ENCODE results near the gene ZNF432.
"Not testable (repeated sequence)": the region's sequence is repeated elsewhere in the genome, so short reads cannot be mapped to it uniquely, and the experiment has no call there.

Gene ZNF432

DNA sequence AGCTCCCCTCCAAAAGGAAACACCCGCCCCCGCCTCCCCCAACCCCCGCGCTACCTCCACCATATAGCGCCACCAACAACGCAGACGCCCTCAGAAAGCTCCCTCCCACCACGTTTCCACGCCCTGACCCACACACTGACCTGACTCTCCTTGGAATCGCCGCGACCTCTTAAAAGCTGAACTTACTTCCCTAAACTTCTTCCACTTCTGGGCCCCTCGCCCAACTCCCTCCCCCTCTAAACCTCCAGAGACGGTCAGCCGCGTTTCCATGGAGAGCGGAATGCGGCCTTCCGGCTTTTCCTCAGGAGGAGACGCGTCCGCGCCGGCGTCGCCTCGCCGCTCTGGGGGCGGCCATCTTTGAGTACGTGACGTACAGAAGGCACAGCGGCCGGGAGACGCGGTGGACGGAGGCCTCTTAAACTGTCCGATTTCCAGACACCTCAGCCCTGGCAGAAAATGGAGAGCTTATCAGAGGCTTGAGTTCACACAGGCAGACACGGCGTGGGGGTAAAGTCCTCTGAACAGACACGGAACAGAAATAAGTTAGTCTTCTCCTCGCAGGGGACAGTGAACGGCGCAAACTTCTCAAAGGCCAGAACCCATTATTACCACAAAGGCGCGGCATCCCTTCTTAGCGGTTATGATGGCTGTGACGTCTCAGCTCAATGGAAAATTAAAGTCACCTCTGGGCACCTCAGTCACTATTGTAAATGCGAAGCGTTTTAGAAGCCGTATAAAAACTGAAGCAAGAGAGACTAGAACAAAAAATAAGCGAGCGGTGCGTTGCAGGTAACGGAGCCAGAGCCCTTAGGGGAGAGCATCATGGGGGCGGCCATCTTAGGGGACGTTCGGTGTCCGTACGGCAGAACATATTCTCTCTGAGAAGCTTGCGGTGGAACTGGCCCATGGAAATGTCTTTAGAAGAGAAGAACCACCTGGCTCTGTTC is at the start of gene ZNF432:
Gene ZNF432, minus strand, starts transcription at position 284 of the 947 bp plus-strand sequence. CDS start 1,970 bp downstream, outside the sequence.
- DNase-seq: peak; percentile 86

DNA sequence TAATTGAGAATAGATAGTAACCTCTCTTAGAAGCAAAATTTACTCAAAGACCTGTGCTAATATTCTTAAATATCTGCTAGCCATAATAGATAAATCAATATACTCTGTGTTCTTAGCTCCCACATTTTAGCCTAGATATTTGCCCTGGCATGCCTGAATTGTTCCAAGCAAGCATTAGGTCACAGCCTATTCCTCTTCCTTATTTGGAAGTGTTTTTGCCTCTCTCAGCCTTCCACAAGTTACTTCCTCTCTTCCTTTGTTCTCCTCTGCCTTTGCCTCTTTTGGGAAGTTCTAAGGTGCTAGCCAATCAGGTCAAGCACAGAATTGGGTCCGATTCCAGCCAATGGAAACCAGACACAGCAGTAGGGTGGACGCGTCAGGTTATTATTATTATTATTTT is 47.8 kb upstream of the ZNF432 start:
- not testable (repeated sequence) for DNase-seq

DNA sequence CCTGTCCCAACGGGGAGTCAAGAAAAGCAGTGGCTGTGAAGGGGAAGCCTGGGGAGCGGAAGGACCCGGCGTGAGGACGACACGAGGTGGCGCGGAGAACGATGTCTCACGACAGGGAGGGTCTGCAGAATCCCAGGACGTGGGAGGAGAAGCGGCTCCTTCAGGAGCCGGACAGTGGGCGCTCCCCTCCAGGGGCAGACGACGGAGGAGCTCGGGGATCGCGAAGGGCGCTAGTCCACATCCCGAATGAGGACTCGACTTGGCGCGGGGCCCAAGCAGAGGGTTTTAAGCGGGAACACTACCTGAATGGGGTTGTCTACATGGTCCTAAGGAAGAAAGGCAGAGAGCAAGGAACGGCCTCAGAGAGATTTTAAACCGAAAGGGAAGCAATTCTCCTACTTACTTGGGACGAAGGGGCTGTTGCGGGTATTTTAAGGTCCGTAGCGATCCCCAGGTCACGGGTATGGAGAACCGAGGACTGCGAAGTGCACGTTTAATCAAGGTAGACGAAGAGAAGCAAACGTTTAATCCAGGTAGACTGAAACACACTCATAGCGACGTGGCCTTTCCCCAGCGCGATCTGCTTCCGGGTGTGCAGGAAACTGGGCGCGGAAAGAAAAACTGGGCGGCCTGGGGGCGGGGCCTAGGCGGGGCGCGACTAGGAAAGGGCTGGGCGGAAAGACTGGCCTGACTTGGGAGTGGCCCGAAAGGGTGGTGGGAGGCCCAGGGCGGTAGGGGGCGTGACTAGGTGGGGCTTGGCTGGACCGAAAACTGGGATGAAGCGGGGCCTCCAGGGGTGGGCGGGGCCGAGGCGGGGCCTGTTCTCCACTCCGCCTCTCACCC is 46.8 kb upstream of the ZNF432 start, which contains the start of gene ZNF841:
Gene ZNF841, minus strand, starts transcription at position 594 of the 843 bp plus-strand sequence. CDS start 10,964 bp downstream, outside the sequence.
- DNase-seq: peak; percentile 82

DNA sequence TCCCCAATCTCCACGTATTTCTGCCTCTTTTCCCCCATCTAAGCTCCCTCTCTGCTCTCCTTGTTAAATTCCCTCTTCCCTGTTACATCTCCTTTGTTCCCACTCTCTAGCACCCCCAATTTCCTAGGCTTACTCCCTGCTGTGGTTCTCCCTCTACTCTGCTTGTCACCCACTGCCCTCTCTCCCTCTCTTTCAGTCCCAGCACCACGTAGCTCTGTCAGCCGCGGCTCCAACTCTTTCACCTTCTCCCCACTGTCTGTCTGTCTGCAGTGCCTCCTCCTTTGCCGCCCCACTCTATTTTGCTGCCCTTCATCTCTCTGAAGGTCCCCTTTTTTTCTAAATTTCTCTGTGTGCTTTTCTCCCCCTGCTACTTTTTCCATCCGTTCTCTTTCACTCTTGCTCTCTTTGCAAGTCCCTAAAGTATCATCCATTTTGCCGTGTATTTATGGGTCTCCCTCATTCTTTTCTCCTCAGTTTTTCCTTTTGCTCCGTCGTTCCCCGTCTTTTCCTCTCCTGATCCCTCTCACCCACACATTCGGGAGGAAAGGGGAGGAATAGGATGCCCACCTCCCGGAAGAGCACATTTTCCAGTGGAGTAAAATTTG is 46.0 kb upstream of the ZNF432 start:
- DNase-seq: no peak

DNA sequence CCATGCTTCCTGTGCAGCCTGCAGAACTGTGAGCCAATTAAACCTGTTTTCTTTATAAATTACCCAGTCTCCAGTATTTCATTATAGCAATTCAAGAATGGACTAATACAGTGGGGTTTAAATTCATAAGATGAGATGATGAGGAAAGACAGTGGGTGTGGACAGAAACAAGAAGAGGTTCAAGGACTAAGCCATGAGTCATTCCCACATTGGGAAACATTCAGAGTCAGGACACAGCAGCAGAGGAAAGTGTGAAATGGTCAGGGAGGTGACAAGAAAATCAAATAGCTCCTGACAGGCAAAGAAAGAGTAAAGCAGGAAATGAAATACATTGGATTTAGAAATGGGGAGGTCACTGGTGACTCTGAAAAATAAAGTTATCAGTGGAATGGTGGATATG is 37.8 kb upstream of the ZNF432 start:
- DNase-seq: no peak

DNA sequence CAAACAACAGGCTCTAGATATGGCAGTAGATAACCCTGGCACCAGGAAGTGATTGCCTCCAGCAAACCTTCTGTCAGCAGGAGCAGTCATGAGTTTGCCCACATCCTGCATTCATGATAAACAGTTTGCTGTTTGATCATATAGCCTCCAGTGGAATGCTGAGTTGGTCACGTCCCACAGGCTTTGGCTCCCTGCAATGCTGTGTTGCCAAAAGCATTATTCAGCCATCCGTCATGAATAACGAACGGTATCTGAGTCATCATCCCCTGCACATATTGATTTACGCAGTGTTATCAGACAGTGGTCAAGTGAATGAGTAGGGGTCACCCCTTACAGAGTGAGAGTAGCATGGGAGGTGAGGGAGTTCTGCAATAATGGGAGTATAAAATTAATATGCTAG is 21.9 kb upstream of the ZNF432 start:
- DNase-seq: no peak

DNA sequence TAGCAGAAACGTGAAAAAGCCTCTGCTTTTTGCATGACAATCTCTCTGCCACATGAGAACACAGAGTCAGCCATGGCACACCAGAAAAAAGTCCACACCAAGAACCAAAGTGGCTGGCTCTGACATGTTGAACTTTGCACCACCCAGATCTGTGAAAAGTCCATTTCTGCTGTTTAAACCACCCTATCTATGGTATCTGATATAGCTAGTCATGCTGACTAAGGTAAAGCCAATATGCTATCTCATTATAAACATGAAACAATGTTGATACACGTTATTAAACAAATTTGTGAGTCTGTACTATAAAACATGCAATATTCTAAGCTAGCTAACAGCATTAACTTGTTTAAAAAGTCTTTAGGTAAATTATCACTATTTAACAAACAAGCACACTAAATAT is 21.0 kb upstream of the ZNF432 start:
- no peak for DNase-seq

DNA sequence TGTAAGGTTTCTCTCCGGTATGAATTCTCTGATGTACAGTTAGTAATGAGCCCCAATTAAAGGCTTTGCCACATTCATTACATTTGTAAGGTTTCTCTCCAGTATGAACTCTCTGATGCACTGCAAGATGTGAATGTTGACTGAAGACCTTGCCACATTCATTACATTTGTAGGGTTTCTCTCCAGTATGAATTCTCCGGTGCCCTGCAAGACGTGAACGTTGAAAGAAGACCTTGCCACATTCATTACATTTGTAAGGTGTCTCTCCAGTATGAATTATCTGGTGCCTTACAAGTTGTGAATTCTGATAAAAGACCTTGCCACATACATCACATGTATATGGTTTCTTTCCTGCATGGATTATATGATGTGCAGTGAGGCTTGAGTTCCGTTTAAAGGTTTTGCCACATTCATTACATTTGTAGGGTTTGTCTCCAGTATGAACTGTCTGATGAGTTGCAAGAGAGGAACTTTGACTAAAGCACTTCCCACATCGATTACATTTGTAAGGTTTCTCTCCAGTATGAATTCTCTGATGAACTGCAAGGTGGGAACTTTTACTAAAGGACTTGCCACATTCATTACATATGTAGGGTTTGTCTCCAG is 17.7 kb upstream of the ZNF432 start:
- DNase-seq: no peak

DNA sequence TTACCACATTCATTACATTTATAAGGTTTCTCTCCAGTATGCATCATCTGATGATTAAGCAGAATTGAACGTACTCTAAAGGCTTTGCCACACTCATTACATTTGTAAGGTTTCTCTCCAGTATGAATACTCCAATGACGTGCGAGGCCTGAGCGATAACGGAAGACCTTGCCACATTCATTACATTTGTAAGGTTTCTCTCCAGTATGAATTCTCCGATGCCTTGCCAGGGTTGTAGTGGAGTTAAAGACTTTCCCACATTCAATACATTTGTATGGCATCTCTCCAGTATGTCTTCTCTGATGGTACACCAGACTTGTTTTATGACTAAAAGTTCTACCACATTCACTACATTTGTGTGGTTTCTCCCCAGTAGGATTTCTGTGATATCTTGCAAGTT is 16.8 kb upstream of the ZNF432 start:
- no peak for DNase-seq

DNA sequence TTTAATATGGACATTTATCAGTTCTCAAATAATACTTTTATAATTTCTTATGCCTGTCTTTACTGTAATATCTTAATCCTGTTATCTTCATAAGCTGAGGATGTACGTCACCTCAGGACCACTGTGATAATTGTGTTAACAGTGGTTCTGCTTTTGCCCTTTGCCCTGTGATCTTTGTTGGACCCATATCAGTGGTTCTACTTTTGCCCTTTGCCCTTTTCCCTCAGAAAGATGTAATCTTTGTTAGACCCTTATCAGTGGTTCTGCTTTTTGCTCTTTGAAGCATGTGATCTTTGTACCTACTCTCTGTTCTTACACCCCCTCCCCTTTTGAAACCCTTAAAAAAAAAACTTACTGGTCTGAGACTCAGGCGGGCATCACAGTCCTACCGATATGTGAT is 7.8 kb upstream of the ZNF432 start:
- not testable (repeated sequence) for DNase-seq

DNA sequence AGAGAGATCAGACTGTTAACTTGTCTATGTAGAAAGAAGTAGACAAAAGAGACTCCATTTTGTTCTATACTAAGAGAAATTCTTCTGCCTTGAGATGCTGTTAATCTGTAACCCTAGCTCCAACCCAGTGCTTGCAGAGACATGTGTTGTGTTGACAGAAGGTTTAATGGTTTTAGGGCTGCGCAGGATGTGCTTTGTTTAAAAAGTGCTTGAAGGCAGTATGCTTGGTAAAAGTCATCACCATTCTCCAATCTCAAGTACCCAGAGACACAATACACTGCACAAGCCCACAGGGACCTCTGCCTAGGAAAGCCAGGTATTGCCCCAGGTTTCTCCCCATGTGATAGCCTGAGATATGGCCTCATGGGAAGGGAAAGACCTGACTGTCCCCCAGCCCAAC is 3.1 kb upstream of the ZNF432 start:
- DNase-seq: not testable (repeated sequence)

DNA sequence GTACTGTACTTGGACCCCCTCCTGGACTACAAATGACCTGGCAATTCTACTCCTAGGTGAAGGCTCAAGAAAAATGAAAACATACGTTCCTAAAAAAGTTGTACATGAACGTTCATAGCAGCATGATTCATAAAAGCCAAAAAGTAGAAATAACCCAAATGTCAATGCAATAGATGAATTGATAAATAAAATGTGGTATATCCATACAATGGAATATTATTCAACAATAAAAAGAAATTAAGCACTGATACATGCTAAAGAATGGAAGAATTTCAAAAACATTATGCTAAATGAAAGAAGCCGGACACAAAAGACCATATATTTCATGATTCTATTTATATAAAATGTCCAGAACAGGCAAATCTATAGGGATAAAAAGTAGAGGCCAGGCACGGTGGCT is 9.5 kb downstream of the ZNF432 start:
- no peak for DNase-seq

DNA sequence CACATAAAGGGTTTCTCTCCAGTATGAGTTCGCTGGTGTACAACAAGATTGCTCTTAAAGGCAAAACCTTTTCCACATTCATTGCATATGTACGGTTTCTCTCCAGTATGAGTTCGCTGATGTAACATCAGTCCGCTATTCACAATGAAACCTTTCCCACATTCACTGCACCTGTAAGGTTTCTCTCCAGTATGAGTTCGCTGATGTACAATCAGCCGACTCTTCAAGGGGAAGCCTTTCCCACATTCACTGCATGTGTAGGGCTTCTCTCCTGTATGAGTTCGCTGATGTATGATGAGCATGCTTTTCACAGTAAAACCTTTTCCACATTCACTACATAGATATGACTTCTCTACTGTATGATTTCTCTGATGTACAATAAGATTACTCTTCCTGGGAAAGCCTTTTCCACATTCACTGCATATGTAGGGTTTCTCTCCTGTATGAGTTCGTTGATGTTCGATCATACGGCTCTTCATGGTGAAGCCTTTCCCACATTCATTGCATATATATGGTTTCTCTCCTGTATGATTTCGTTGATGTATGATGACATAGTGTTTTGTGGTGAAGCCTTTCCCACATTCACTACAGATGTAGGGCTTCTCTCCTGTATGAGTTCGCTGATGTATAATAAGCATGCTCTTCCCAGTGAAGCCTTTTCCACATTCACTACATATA is 14.4 kb downstream of the ZNF432 start:
- DNase-seq: no peak

DNA sequence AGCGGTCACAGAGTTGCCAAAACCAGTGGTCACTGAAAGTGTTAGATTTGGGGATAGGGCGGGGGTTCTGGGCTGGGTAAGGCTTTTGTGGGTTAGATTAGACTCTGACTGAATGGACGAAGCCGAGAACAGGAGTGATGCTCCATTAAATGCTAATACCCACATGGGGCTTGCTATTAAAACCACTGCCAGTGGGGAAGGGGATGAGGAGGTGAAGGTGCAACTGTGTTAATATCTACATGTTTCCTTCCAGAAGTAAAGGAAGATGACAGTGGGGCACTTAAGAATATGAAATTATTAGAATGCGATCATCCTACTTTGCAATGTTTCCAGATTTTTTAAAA is 19.9 kb downstream of the ZNF432 start:
- no peak for DNase-seq

DNA sequence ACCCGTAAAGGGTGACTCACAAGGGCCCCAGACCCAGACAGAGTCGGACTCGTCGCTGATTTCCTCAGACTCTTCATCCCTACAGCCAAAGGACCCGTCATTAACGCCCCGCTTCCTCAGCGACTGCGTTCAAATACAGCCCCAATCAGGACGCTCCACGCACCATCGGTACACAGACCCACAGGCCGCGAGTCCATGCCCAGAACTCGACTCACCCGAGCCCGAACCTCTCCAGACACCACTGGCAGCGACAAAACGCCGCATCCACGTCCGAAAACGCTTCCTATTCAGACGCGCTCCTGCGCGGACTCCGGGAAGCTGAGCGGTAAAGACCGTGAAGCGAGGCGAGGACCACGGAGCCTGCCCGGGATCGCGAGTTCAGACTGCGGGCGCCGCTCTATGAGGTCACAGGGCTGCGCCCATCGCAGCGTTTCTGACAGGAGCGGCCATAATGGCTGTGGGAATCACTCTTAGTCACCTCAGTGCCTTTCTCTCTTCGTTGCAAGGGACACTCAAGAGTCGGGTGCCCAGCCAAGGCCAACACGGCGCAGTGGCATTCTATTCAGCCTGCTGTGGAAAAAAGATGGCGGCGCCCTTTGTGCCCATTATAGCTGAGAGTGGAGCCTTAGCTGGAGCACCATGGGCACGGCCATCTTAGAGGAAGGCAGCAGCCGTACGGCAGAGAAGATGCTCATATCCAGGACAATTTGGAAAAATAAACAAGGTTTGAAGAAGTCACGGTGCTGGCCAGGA is 20.4 kb downstream of the ZNF432 start, which contains the start of gene ZNF614:
Gene ZNF614, minus strand, starts transcription at position 353 of the 753 bp plus-strand sequence. CDS start 2,634 bp downstream, outside the sequence.
- peak; percentile 88 for DNase-seq

DNA sequence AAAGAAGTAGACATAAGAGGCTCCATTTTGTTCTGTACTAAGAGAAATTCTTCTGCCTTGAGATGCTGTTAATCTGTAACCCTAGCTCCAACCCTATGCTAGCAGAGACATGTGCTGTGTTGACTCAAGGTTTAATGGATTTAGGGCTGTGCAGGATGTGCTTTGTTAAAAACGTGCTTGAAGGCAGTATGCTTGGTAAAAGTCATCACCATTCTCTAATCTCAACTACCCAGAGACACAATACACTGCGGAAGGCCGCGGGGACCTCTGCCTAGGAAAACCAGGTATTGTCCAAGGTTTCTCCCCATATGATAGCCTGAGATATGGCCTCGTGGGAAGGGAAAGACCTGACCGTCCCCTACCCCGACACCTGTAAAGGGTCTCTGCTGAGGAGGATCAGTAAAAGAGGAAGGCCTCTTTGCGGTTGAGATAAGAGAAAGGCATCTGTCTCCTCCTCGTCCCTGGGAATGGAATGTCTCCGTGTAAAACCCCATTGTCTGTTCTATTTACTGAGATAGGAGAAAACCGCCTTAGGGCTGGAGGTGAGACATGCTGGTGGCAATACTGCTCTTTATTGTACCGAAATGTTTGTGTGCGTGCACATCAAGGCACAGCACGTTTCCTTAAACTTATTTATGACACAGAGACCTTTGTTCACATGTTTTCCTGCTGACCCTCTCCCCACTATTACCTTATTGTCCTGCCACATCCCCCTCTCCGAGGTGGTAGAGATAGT is 22.2 kb downstream of the ZNF432 start:
- not testable (repeated sequence) for DNase-seq

DNA sequence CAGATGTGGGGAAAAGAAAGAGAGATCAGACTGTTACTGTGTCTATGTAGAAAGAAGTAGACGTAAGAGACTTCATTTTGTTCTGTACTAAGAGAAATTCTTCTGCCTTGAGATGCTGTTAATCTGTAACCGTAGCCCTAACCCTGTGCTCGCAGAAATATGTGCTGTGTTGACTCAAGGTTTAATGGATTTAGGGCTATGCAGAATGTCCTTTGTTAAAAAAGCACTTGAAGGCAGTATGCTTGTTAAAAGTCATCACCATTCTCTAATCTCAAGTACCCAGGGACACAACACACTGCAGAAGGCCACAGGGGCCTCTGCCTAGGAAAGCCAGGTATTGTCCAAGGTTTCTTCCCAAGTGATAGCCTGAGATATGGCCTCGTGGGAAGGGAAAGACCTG is 24.2 kb downstream of the ZNF432 start:
- DNase-seq: not testable (repeated sequence)

DNA sequence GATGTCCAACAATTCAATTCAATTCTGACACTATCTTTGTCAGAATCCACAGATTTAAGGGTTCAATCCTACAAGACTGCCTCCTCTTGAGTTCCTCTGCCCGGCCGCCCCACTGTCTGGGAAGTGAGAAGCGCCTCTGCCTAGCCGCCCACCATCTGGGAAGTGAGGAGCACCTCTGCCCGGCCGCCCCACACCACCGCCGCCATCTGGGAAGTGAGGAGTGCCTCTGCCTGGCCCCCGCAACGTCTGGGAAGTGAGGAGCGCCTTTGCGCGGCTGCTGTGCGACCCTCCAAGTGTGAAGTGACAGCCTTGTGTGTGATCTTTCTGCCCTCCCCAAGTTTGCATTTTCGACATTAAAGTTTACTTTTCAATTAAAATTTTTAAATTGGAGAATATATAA is 26.4 kb downstream of the ZNF432 start:
- DNase-seq: no peak

DNA sequence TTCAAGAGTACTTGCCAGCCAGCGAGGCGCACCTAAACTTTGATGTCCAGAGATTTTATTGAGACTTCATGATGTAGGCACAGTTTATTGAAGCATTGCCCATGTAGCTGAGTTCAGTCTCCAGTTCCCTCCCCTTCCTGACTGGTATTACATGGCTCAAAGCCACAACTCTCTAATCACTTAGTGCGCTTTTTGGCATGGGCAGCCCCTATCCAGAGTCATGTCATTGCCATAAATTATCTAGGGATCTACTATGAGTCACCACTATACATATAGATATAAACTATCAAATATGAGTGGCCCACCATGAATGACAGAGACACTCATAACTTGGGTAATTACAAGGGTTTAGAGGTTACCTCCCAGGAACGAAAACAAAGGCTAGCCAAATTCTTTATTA is 28.1 kb downstream of the ZNF432 start:
- no peak for DNase-seq

DNA sequence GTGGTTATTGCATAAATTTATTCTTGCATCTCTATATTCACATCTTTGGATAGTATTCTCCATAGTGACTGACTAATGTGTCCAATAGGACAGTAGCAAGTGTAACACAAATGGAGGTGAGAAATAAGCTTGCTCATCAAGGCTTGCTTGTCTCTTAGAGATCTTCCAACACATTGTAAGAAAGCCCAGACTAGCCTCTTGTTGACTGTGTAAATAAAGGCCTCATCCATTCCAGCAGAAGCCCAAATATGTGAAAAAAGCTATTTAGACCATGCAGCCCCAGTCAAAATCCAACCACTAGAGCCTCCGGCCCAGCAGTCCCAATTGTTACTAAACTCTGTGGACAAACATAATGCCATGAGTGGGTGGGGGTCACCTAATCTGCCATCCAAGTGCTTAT is 38.0 kb downstream of the ZNF432 start:
- no peak for DNase-seq

Data from activated CD4-positive, alpha-beta T cell treated with anti-CD3 and anti-CD28 coated beads, Interleukin-2, Interleukin-6, amounts not matched to agents 100 ng/mL and 50 ng/mL, durations not matched to agents 16 hours and 8 hours (primary cell).